ENCODE measurements around the gene CPHXL.

CPHXL gene

GRCh38 chr16:75702242-75702641 lies 24.0 kb downstream of the CPHXL start:
- TF ChIP-seq GABPA (IDR thresholded peaks at IDR 0.05; ENCODE audit: low read depth), result no peak
- no peak for TF ChIP-seq REST (IDR thresholded peaks at IDR 0.05; ENCODE audit: insufficient replicate concordance, low read depth)
- TF ChIP-seq CTCF (IDR thresholded peaks at IDR 0.05; ENCODE audit: insufficient read depth, low read length), result no peak
- TF ChIP-seq POLR2AphosphoS5 (IDR thresholded peaks at IDR 0.05; ENCODE audit: low read depth), result no peak
- no peak for TF ChIP-seq SPI1 (IDR thresholded peaks at IDR 0.05; ENCODE audit: borderline replicate concordance, low read depth)
- Histone ChIP-seq H3K27ac (replicated peaks) (no peak overlapping the region), H3K27me3 (ENCODE audit: insufficient read depth, poor library complexity, severe bottlenecking) (no peaks in the 10 kb centered on the region), H3K4me3 (replicated peaks; ENCODE audit: insufficient read depth, low read length) (no peak overlapping the region)
- no peak for DNase-seq (ENCODE audit: low read depth in 1 of 2, low spot score in 1 of 2)

GRCh38 chr16:75701361-75701760 lies 24.9 kb downstream of the CPHXL start, which contains the start of gene DUXB:
Gene DUXB (minus strand): TSS chr16:75701461. CDS start chr16:75701418, 43 bp downstream.
- H3K27me3 ChIP-seq (ENCODE audit: insufficient read depth, poor library complexity, severe bottlenecking), result no peaks in the 10 kb centered on the region
- no peak within 1 kb of the TSS for H3K4me3 ChIP-seq (replicated peaks; ENCODE audit: insufficient read depth, low read length)
- no peak within 1 kb of the TSS for H3K27ac ChIP-seq (replicated peaks)
- no peak for TF ChIP-seq REST (IDR thresholded peaks at IDR 0.05; ENCODE audit: insufficient replicate concordance, low read depth)
- no peak for TF ChIP-seq GABPA (IDR thresholded peaks at IDR 0.05; ENCODE audit: low read depth)
- no peak for TF ChIP-seq POLR2AphosphoS5 (IDR thresholded peaks at IDR 0.05; ENCODE audit: low read depth)
- TF ChIP-seq CTCF (IDR thresholded peaks at IDR 0.05; ENCODE audit: insufficient read depth, low read length), result no peak
- TF ChIP-seq SPI1 (IDR thresholded peaks at IDR 0.05; ENCODE audit: borderline replicate concordance, low read depth), result no peak
- no peak for DNase-seq (ENCODE audit: low read depth in 1 of 2, low spot score in 1 of 2)

- no peaks in the 10 kb centered on the region for H3K27me3 ChIP-seq (ENCODE audit: insufficient read depth, poor library complexity, severe bottlenecking)
- no peak for DNase-seq (ENCODE audit: low read depth in 1 of 2, low spot score in 1 of 2)
- no peak for TF ChIP-seq POLR2AphosphoS5 (IDR thresholded peaks at IDR 0.05; ENCODE audit: low read depth)
- TF ChIP-seq GABPA (IDR thresholded peaks at IDR 0.05; ENCODE audit: low read depth), result no peak
- TF ChIP-seq SPI1 (IDR thresholded peaks at IDR 0.05; ENCODE audit: borderline replicate concordance, low read depth), result no peak
- TF ChIP-seq REST (IDR thresholded peaks at IDR 0.05; ENCODE audit: insufficient replicate concordance, low read depth), result no peak
- no peak for TF ChIP-seq CTCF (IDR thresholded peaks at IDR 0.05; ENCODE audit: insufficient read depth, low read length)
- no peak overlapping the region for H3K4me3 ChIP-seq (replicated peaks; ENCODE audit: insufficient read depth, low read length)
- H3K27ac ChIP-seq (replicated peaks), result no peak overlapping the region
Measured at GRCh38 chr16:75697571-75697970, 28.7 kb downstream of the CPHXL start.
